Neutrophil (primary cell): ENCODE measurements around the gene DBN1.

ENCODE experiments used
- H3K27ac ChIP-seq: fragments of 200-600 bp; sonication (generic); 2 replicates; pipeline ENCODE4 v1.5.1; 2016; ENCODE audit warnings: mild to moderate bottlenecking, moderate library complexity
- H3K27me3 ChIP-seq: fragments of 200-600 bp; sonication (generic); 2 replicates; pipeline ENCODE4 v1.6.0; 2016; ENCODE audit warnings: mild to moderate bottlenecking
- H3K36me3 ChIP-seq: fragments of 200-600 bp; sonication (generic); 2 replicates; pipeline ENCODE4 v1.5.1; 2017
- H3K4me1 ChIP-seq, 2 experiments: fragments of 200-600 bp in 1 of 2; sonication (generic) in 1 of 2; 1 replicate in 1 of 2; 2 replicates in 1 of 2; pipeline versions ENCODE4 v1.5.1 to v1.6.1; 2013 to 2016; ENCODE audit warnings: low read depth in 1 of 2, low read length in 1 of 2, mild to moderate bottlenecking in 1 of 2, moderate library complexity in 1 of 2; ENCODE audit not compliant: control insufficient read depth in 1 of 2, insufficient read depth in 1 of 2
- H3K4me3 ChIP-seq, 2 experiments: fragments of 200-600 bp in 1 of 2; sonication (generic) in 1 of 2; 1 replicate in 1 of 2; 2 replicates in 1 of 2; pipeline ENCODE4 v1.5.1; 2013 to 2016; ENCODE audit warnings: low read depth in 1 of 2, low read length in 1 of 2, mild to moderate bottlenecking in 1 of 2, moderate library complexity in 1 of 2
- H3K9me3 ChIP-seq: fragments of 200-600 bp; sonication (generic); 2 replicates; pipeline ENCODE4 v1.5.1; 2016
- CTCF ChIP-seq: fragments of 200-600 bp; sonication (generic); IDR thresholded peaks from 2 replicates; pipeline ENCODE4 v1.5.1; 2016; ENCODE audit warnings: antibody characterized with exemption

Gene DBN1

GRCh38 chr5:177498013-177498787 lies 24.8 kb upstream of the DBN1 start:
- H3K9me3 ChIP-seq: no peaks in the 10 kb centered on the region
- peak overlapping the region; percentile 99 for H3K27ac ChIP-seq
- TF ChIP-seq CTCF: no peak
- peaks cover 51% of the 10 kb centered on the region for H3K36me3 ChIP-seq
- H3K4me1 ChIP-seq: peaks cover 72 to 86% of the 10 kb centered on the region in 2 experiments
- no peaks in the 10 kb centered on the region for H3K27me3 ChIP-seq
- H3K4me3 ChIP-seq: peak overlapping the region; percentile 90 to 99

GRCh38 chr5:177497292-177498012 lies 24.0 kb upstream of the DBN1 start, which contains the start of gene PDLIM7:
Gene PDLIM7 (minus strand): TSS chr5:177497604. CDS start chr5:177496512, 1,092 bp downstream.
- Histone ChIP-seq H3K27ac (peak within 1 kb of the TSS; percentile 99), H3K4me1 (peaks cover 79 to 94% of the 10 kb centered on the region in 2 experiments), H3K4me3 (peak within 1 kb of the TSS; percentile 90 to 99), H3K36me3 (peaks cover 51% of the 10 kb centered on the region), H3K27me3 (no peaks in the 10 kb centered on the region), H3K9me3 (no peaks in the 10 kb centered on the region)
- peak; percentile 63 for TF ChIP-seq CTCF

- Histone ChIP-seq H3K27ac (peak overlapping the region; percentile 99), H3K27me3 (no peaks in the 10 kb centered on the region), H3K9me3 (no peaks in the 10 kb centered on the region), H3K4me3 (peak overlapping the region; percentile 90 to 99), H3K4me1 (peaks cover 79 to 94% of the 10 kb centered on the region in 2 experiments), H3K36me3 (peaks cover 51% of the 10 kb centered on the region)
- TF ChIP-seq CTCF: no peak
Observed at GRCh38 chr5:177496727-177497291, 23.4 kb upstream of the DBN1 start.

GRCh38 chr5:177496070-177496726 lies 22.8 kb upstream of the DBN1 start:
- Histone ChIP-seq H3K36me3 (peaks cover 51% of the 10 kb centered on the region), H3K9me3 (no peaks in the 10 kb centered on the region), H3K4me3 (peak overlapping the region; percentile 90 to 99), H3K4me1 (peaks cover 76 to 94% of the 10 kb centered on the region in 2 experiments), H3K27me3 (no peaks in the 10 kb centered on the region), H3K27ac (peak overlapping the region; percentile 99)
- peak; percentile 43 for TF ChIP-seq CTCF
